H9 (cell line): ENCODE data around the gene ZNF341. TPM values are rescaled to one million over a fixed set of nuclear protein-coding genes. Genes with fewer than 3 reads are reported as not detected.

Experiments
- DNase-seq: peaks from one replicate; pipeline ENCODE4 v3.0.0-alpha.2; 2017
- H2AFZ ChIP-seq: one replicate; pipeline ENCODE4 v1.6.1; 2013; ENCODE audit warnings: mild to moderate bottlenecking, low read length, control low read depth, moderate library complexity
- H2AK5ac ChIP-seq: 2 replicates; pipeline ENCODE4 v1.6.1; 2013; ENCODE audit warnings: low read length, control low read depth, mixed read lengths; ENCODE audit not compliant: insufficient read length
- H2BK120ac ChIP-seq: one replicate; pipeline ENCODE4 v1.6.1; 2013; ENCODE audit warnings: low read depth, mild to moderate bottlenecking, low read length, control low read depth, inconsistent platforms; ENCODE audit not compliant: poor library complexity, severe bottlenecking
- H2BK12ac ChIP-seq: 2 replicates; pipeline ENCODE4 v1.6.1; 2013; ENCODE audit warnings: low read length, control low read depth, mixed read lengths, low read depth; ENCODE audit not compliant: insufficient read length
- H2BK15ac ChIP-seq: 2 replicates; pipeline ENCODE4 v1.6.1; 2013; ENCODE audit warnings: low read depth, low read length, control low read depth
- H2BK20ac ChIP-seq: one replicate; pipeline ENCODE4 v1.6.1; 2013; ENCODE audit warnings: low read depth, mild to moderate bottlenecking, low read length, control low read depth, inconsistent platforms; ENCODE audit not compliant: poor library complexity, severe bottlenecking
- H2BK5ac ChIP-seq: 2 replicates; pipeline ENCODE4 v1.6.1; 2013; ENCODE audit warnings: low read length, control low read depth, mixed read lengths; ENCODE audit not compliant: insufficient read length
- H3K14ac ChIP-seq: 2 replicates; pipeline ENCODE4 v1.6.1; 2013; ENCODE audit warnings: low read length, control low read depth; ENCODE audit not compliant: insufficient read depth
- H3K18ac ChIP-seq: 2 replicates; pipeline ENCODE4 v1.6.1; 2013; ENCODE audit warnings: low read depth, mild to moderate bottlenecking, mixed read lengths, low read length, control low read depth; ENCODE audit not compliant: insufficient read length
- H3K23ac ChIP-seq: 2 replicates; pipeline ENCODE4 v1.6.1; 2013; ENCODE audit warnings: low read length, control low read depth, mixed read lengths, low read depth; ENCODE audit not compliant: insufficient read length
- H3K23me2 ChIP-seq: 2 replicates; pipeline ENCODE4 v1.6.1; 2013; ENCODE audit warnings: low read depth, mild to moderate bottlenecking, mixed read lengths, low read length, control low read depth; ENCODE audit not compliant: insufficient read length, poor library complexity, severe bottlenecking
- H3K27ac ChIP-seq: 2 replicates; pipeline ENCODE4 v1.5.1; 2013; ENCODE audit warnings: low read length, control low read depth, mixed read lengths, low read depth; ENCODE audit not compliant: insufficient read length
- H3K27me3 ChIP-seq: 2 replicates; pipeline ENCODE4 v1.6.1; 2013; ENCODE audit warnings: low read length, control low read depth, inconsistent platforms; ENCODE audit not compliant: insufficient read depth
- H3K4ac ChIP-seq: 2 replicates; pipeline ENCODE4 v1.6.1; 2013; ENCODE audit warnings: low read depth, mild to moderate bottlenecking, control low read depth, inconsistent platforms, low read length, moderate library complexity
- H3K4me1 ChIP-seq: 2 replicates; pipeline ENCODE4 v1.6.1; 2013; ENCODE audit warnings: low read length, control low read depth, inconsistent platforms; ENCODE audit not compliant: insufficient read depth
- H3K4me2 ChIP-seq: 2 replicates; pipeline ENCODE4 v1.6.1; 2013; ENCODE audit warnings: low read length, control low read depth, mixed read lengths; ENCODE audit not compliant: insufficient read length, insufficient read depth
- H3K56ac ChIP-seq: 2 replicates; pipeline ENCODE4 v1.6.1; 2013; ENCODE audit warnings: low read depth, mild to moderate bottlenecking, mixed read lengths, low read length, control low read depth; ENCODE audit not compliant: insufficient read length
- H3K79me1 ChIP-seq: 2 replicates; pipeline ENCODE4 v1.6.1; 2013; ENCODE audit warnings: low read depth, mild to moderate bottlenecking, moderate library complexity, low read length, control low read depth, inconsistent platforms; ENCODE audit not compliant: insufficient read depth, poor library complexity, severe bottlenecking
- H3K79me2 ChIP-seq: 2 replicates; pipeline ENCODE4 v1.6.1; 2013; ENCODE audit warnings: low read length, control low read depth, inconsistent platforms; ENCODE audit not compliant: insufficient read depth
- H3K9ac ChIP-seq: 2 replicates; pipeline ENCODE4 v1.6.1; 2013; ENCODE audit warnings: low read length, control low read depth, mixed read lengths; ENCODE audit not compliant: insufficient read length; ENCODE audit errors: extremely low read depth
- H3K9me3 ChIP-seq: one replicate; pipeline ENCODE4 v1.6.1; 2013; ENCODE audit warnings: low read depth, low read length, inconsistent platforms; ENCODE audit not compliant: control insufficient read depth
- H3T11ph ChIP-seq: one replicate; pipeline ENCODE4 v1.6.1; 2013; ENCODE audit warnings: mild to moderate bottlenecking, low read length, control low read depth, inconsistent platforms
- H4K20me1 ChIP-seq: one replicate; pipeline ENCODE4 v1.6.1; 2013; ENCODE audit not compliant: control insufficient read depth, insufficient read length, insufficient read depth
- H4K5ac ChIP-seq: 2 replicates; pipeline ENCODE4 v1.6.1; 2013; ENCODE audit warnings: low read depth, mild to moderate bottlenecking, mixed read lengths, low read length, control low read depth; ENCODE audit not compliant: insufficient read length
- H4K8ac ChIP-seq: replicated peaks from 2 replicates; pipeline ENCODE4 v1.6.1; 2013; ENCODE audit warnings: low read length, control low read depth, mixed read lengths, low read depth; ENCODE audit not compliant: insufficient read length
- H4K91ac ChIP-seq: 2 replicates; pipeline ENCODE4 v1.6.1; 2013; ENCODE audit warnings: low read depth, mild to moderate bottlenecking, moderate library complexity, mixed read lengths, low read length, control low read depth; ENCODE audit not compliant: insufficient read length
- H3K27ac Mint-ChIP-seq, 3 experiments: 2 replicates in 2 of 3; 3 replicates in 1 of 3; pipeline ENCODE4 v1.8.0; 2020 to 2021; ENCODE audit warnings: mixed read lengths in 3 of 3, mild to moderate bottlenecking in 1 of 3, moderate library complexity in 1 of 3
- H3K27me3 Mint-ChIP-seq: 2 replicates; pipeline ENCODE4 v1.8.0; 2021; ENCODE audit warnings: low read depth, mild to moderate bottlenecking, moderate library complexity, mixed read lengths
- H3K36me3 Mint-ChIP-seq, 3 experiments: 2 replicates in 2 of 3; 3 replicates in 1 of 3; pipeline ENCODE4 v1.8.0; 2020 to 2021; ENCODE audit warnings: low read depth in 3 of 3, mixed read lengths in 3 of 3; ENCODE audit not compliant: insufficient read depth in 1 of 3
- H3K4me1 Mint-ChIP-seq, 2 experiments: 2 replicates each; pipeline ENCODE4 v1.8.0; 2020; ENCODE audit warnings: mixed read lengths in 2 of 2
- H3K4me3 Mint-ChIP-seq, 2 experiments: 2 replicates in 1 of 2; 3 replicates in 1 of 2; pipeline ENCODE4 v1.8.0; 2020 to 2021; ENCODE audit warnings: mild to moderate bottlenecking in 2 of 2, mixed read lengths in 2 of 2, moderate library complexity in 1 of 2
- H3K9me3 Mint-ChIP-seq, 2 experiments: 2 replicates in 1 of 2; 3 replicates in 1 of 2; pipeline ENCODE4 v1.8.0; 2020; ENCODE audit warnings: mild to moderate bottlenecking in 2 of 2, mixed read lengths in 2 of 2, moderate library complexity in 1 of 2
- CTCF ChIP-seq: fragments of 200-600 bp; sonication (generic); conservative IDR thresholded peaks from 3 replicates; pipeline ENCODE4 v1.8.0; 2021; ENCODE audit warnings: antibody characterized with exemption, mild to moderate bottlenecking
- WGBS: extraction: QIAGEN DNeasy Blood & Tissue Kit; methylation state at CpG from one replicate; pipeline ENCODE4 v1.1.7; 2013; ENCODE audit warnings: missing lambda C conversion rate, low lambda C conversion rate, mixed read lengths; ENCODE audit not compliant: insufficient read length; ENCODE audit errors: extremely low coverage; 5-methylcytosine and 5-hydroxymethylcytosine counted together
- total RNA-seq: library from RNA; stranded (reverse); gene quantifications from 2 replicates; pipeline ENCODE4 v1.2.1, GENCODE V29; 2021

The ZNF341 gene
- total RNA-seq, 1 experiment from 2014 or later: 5.2 TPM

GRCh38 chr20:33773412-33774089 lies 41.8 kb downstream of the ZNF341 start:
- Histone ChIP-seq H3K14ac (no peak overlapping the region), H4K8ac (no peak overlapping the region), H2BK12ac (no peak overlapping the region), H3K56ac (no peak overlapping the region), H3K4me1 (no peaks in the 10 kb centered on the region), H2AFZ (no peak overlapping the region), H3K4me2 (no peak overlapping the region), H3T11ph (no peak overlapping the region), H2BK15ac (no peak overlapping the region), H3K27ac (no peak overlapping the region), H3K18ac (no peak overlapping the region), H4K5ac (no peak overlapping the region), H3K23me2 (no peaks in the 10 kb centered on the region), H3K79me2 (no peaks in the 10 kb centered on the region), H3K9me3 (no peaks in the 10 kb centered on the region), H2BK20ac (no peak overlapping the region), H3K4ac (no peak overlapping the region), H2BK120ac (no peak overlapping the region), H3K9ac (no peak overlapping the region), H4K91ac (no peak overlapping the region), H3K79me1 (no peaks in the 10 kb centered on the region), H2AK5ac (no peak overlapping the region), H4K20me1 (no peaks in the 10 kb centered on the region), H3K27me3 (no peaks in the 10 kb centered on the region), H3K23ac (no peak overlapping the region), H2BK5ac (no peak overlapping the region)
- no peak for DNase-seq
- Mint-ChIP-seq H3K4me1 (peaks cover 0 to 6% of the 10 kb centered on the region in 2 experiments; a peak in 1 of 4 replicates), H3K27ac (no peak overlapping the region), H3K9me3 (no peaks in the 10 kb centered on the region), H3K27me3 (no peaks in the 10 kb centered on the region), H3K4me3 (no peak overlapping the region), H3K36me3 (peaks cover 0 to 12% (median 0%) of the 10 kb centered on the region in 3 experiments; a peak in 3 of 7 replicates)
- no CpG with 5 or more reads among the region's 2 CpGs for WGBS
- no peak for TF ChIP-seq CTCF
